Measurements from ENCODE around the gene A2M. TPM values are rescaled to one million over a fixed set of nuclear protein-coding genes. Genes with fewer than 3 reads are reported as not detected.
"Not testable (repeated sequence)": the region's sequence is repeated elsewhere in the genome, so short reads cannot be mapped to it uniquely, and the experiment has no call there.

A2M gene
- total RNA-seq, result 1 to 10 TPM; 2.1 to 3.2 (median 2.3) TPM

DNA sequence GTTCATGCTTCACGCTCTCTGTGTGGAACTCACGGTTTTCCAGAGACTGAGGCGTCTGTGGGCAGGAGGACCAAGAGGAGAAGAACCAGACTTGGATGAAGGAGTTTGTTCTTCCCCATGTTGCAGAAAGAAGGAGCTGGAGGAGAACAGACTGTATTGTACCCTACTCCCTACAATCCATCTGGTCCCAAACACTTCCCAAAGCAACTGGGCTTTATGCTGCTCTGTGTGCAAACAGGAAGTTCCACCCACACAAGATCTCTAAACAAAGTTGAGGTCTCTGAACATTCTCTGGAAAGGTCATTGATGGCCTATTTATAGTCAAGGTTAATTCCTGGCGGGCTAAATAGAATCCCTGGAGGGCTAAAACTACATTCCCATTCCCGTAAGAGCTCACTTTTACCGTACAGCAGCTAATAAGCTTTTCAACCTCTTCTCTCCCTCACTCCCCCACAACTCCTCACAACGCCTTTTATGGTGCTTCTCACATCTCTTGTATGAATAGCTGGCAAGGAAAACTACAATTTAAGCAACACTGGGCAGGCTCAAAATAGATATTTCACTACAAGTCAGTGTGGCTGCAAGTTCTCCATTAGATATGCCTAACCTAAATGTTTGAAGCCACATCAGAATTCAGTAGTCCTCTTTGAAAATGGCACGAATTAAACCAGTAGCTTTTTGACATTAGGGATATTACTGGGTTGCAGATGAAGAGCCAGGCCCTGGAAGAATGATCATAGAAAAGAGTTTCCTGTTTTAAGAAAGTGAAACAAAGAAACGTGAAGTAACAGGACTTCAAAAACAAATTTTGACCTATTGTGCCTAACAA lies at the start of gene A2M:
Gene A2M (minus strand): TSS at position 189 of the 829 bp plus-strand sequence. CDS start 70 bp downstream, at position 119.
- H3K27me3 Mint-ChIP-seq (ENCODE audit: low read depth), result no peaks in the 10 kb centered on the region

DNA sequence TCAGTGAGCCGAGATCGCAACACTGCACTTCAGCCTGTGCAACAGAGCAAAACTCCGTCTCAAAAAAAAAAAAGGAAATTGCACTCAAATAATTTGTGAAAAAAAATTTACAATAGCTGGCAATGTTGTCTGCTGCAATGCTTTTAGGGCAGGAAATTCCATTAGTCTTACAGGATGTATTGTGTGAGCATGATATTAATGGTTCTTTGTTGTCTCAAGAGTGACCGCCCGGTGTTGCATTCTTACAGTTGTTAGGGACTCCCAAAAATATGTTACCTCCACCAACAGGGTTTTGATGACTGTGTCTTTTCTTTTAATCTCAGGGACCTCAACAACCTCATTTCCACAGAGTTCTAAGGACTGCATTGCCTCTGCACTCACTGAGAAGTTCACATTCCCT lies 47.7 kb upstream of the A2M start:
- Mint-ChIP-seq H3K4me3 (no peak overlapping the region), H3K9me3 (no peaks in the 10 kb centered on the region), H3K4me1 (ENCODE audit: low read depth) (no peaks in the 10 kb centered on the region), H3K36me3 (ENCODE audit: insufficient read depth) (peaks cover 49% of the 10 kb centered on the region), H3K27me3 (ENCODE audit: low read depth) (no peaks in the 10 kb centered on the region)
- DNase-seq (no peak), ATAC-seq (no peak)

More for the DNA sequence above, at the start of gene A2M:
- Mint-ChIP-seq H3K4me1 (ENCODE audit: low read depth) (peaks cover 25% of the 10 kb centered on the region), H3K4me3 (no peak within 1 kb of the TSS), H3K36me3 (ENCODE audit: insufficient read depth) (peaks cover 6% of the 10 kb centered on the region), H3K9me3 (no peaks in the 10 kb centered on the region)
- DNase-seq, result no peak
- no peak for ATAC-seq

DNA sequence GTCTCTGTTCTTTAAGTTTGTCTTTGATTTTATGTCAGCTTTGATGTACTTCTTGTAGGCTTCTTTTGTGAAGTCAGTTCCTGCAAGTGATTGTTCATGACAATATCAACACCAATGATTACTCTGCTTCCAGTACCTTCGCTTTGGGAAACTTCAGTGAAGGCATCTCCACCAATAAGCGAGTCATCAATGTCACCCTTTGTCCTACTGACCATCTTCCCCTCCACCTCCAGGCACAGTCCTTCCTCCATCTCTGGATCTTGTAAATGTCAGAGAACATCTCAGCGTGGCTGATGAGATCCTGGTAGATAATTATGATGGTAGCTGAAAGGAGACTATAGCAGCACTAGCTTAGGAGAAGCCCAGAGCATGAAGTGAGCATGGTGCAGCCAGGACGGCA lies 40.4 kb upstream of the A2M start:
- peaks cover 36% of the 10 kb centered on the region for H3K36me3 Mint-ChIP-seq (ENCODE audit: insufficient read depth)
- H3K4me3 Mint-ChIP-seq, result no peak overlapping the region
- ATAC-seq, result no peak
- H3K4me1 Mint-ChIP-seq (ENCODE audit: low read depth), result no peaks in the 10 kb centered on the region
- H3K27me3 Mint-ChIP-seq (ENCODE audit: low read depth), result no peaks in the 10 kb centered on the region
- no peaks in the 10 kb centered on the region for H3K9me3 Mint-ChIP-seq
- no peak for DNase-seq

DNA sequence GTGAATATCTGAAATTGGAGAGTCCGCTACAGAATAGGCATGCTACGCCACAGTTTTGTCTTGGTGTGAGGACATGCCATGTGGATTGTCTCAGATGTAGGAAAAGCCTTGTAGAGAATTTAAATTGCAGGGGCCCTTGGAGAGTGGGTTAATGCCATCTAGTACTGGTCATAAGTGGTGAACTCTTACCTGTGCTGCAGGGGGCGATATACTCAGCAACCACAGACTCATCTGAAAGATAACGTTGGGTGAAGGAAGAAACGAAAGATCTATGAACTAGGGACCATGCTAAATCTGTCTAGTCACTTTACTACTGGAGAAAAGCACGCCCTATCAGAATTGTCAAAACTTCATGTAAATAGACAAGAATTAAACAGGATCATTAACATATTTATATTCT lies 33.7 kb upstream of the A2M start:
- peaks cover 43% of the 10 kb centered on the region for H3K36me3 Mint-ChIP-seq (ENCODE audit: insufficient read depth)
- no peak overlapping the region for H3K4me3 Mint-ChIP-seq
- DNase-seq, result no peak
- H3K27me3 Mint-ChIP-seq (ENCODE audit: low read depth), result no peaks in the 10 kb centered on the region
- no peak for ATAC-seq
- H3K4me1 Mint-ChIP-seq (ENCODE audit: low read depth), result peaks cover 23% of the 10 kb centered on the region
- H3K9me3 Mint-ChIP-seq, result peaks cover 26% of the 10 kb centered on the region

DNA sequence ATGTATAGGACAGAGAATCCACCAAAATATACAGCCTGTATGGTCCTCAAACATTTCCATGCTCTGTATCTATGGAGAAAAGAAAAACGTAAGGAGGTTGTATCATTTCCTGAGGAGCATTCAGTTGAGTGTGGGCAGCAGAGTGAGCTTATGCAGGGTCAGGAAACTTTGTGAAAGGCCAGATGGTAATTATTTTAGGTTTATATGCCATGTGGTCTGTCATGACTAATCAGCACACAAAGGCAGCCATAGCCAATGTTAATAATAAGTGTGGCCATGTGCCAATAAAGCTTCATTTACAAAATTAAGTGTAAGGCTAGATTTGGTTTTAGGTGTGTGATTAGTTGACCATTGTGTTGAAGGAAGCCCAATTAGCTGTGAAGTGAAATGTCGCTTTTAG lies 33.2 kb upstream of the A2M start:
- Mint-ChIP-seq H3K9me3 (peaks cover 31% of the 10 kb centered on the region), H3K27me3 (ENCODE audit: low read depth) (no peaks in the 10 kb centered on the region), H3K4me1 (ENCODE audit: low read depth) (peaks cover 23% of the 10 kb centered on the region), H3K4me3 (no peak overlapping the region), H3K36me3 (ENCODE audit: insufficient read depth) (peaks cover 41% of the 10 kb centered on the region)
- no peak for ATAC-seq
- no peak for DNase-seq

DNA sequence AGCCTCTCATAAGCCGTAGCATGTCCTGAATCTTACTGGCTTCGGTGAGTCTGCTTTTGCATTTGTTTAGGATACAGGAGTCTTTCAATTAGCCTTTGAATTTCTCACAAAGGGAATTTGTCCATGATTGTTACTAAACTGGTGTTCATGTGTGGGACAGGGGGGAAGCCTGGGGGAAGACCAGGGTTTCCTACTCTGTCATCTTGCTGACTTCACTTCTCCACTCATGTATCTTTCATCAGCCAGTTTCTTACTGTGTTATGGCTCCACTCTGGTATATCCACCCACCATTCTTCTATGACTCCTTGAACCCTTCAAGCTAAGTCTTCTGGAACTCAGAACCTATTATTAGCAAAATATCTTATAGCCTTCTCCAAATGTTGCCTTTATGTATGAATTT lies 31.7 kb upstream of the A2M start:
- no peak for DNase-seq
- ATAC-seq, result no peak
- H3K4me3 Mint-ChIP-seq, result no peak overlapping the region
- H3K36me3 Mint-ChIP-seq (ENCODE audit: insufficient read depth), result peaks cover 35% of the 10 kb centered on the region
- H3K9me3 Mint-ChIP-seq, result peaks cover 39% of the 10 kb centered on the region
- H3K4me1 Mint-ChIP-seq (ENCODE audit: low read depth), result peaks cover 23% of the 10 kb centered on the region
- H3K27me3 Mint-ChIP-seq (ENCODE audit: low read depth), result peaks cover 3% of the 10 kb centered on the region

DNA sequence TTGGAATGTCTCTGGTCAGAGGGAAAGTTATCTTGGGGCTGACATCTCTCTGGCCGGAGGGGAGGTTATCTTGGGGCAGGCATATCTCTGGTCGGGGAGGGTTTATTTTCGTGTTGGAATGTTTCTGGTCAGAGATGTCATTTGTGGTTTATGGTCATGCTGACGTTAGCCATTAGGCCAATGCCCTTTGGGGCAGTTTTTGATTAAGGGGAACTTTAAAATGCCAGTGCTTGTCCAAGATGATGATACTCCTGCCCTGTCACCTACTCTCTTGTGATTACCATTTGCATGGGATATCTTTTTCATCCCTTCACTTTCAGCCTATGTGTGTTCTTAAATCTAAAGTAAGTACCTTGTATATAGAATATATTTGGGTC lies 29.0 kb upstream of the A2M start:
- no peak for DNase-seq
- no peak for ATAC-seq
- Mint-ChIP-seq H3K9me3 (peaks cover 39% of the 10 kb centered on the region), H3K36me3 (ENCODE audit: insufficient read depth) (peaks cover 35% of the 10 kb centered on the region), H3K4me1 (ENCODE audit: low read depth) (peaks cover 23% of the 10 kb centered on the region), H3K27me3 (ENCODE audit: low read depth) (peaks cover 3% of the 10 kb centered on the region), H3K4me3 (no peak overlapping the region)

DNA sequence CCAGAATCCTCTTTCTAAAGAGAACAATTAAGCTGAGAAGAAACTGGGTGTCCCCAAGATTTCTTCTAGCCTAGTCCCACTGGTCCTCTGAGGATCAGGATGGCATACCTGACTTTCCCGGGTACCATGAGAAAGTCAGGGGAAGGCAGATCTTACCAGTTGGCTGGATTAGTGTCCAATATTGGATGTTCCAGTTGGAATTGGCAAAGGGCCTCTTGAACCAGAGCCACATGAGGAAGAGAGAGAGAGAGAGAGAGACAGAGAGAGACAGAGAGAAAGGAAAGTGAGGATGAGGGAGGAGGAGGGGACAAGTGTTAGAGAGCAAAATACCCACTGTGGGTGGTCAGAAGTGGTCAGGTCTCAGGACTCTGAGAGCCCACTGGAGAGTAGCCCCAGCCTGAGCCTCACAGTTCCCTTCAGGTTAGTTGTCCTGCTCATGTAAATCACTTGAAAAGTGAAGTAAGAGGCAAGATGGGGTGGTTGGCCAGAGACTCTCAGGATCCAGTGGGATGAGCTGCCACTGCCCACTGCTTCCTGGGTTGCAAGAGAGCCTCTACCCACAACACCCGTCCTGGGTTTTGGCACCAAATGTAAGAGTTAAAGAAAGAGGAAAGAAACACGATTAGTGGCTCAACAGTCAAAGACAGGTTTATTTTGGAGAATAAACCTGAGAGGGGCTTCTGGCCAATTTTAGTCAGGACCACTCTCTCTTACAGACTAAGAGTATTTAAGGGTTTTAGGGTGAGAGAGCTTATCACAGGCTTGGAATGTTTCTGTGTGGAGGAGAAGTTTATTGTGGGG lies 28.4 kb upstream of the A2M start:
- peaks cover 39% of the 10 kb centered on the region for H3K9me3 Mint-ChIP-seq
- no peak for ATAC-seq
- peaks cover 23% of the 10 kb centered on the region for H3K4me1 Mint-ChIP-seq (ENCODE audit: low read depth)
- no peak overlapping the region for H3K4me3 Mint-ChIP-seq
- DNase-seq, result no peak
- H3K27me3 Mint-ChIP-seq (ENCODE audit: low read depth), result peaks cover 3% of the 10 kb centered on the region
- H3K36me3 Mint-ChIP-seq (ENCODE audit: insufficient read depth), result peaks cover 34% of the 10 kb centered on the region

DNA sequence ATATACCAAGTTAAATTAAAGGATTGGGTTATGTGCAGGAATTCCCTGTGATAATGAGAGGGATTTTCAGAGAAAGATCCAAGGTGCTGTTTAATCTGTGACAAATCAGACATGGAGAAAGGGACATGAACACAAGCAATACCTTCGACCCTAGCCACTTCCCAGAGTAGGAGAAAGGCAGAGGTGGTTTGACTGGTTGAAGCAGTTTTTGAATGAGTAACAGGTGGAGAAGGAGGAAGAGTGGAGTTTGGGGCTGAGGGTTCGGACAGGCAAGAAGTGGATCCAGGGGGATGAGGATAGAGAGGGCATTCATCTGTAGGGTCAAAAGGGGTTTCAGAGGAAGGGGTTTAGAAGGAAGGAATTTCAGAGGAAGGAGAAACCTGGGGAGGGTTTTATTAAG lies 27.4 kb upstream of the A2M start:
- Mint-ChIP-seq H3K4me3 (no peak overlapping the region), H3K36me3 (ENCODE audit: insufficient read depth) (peaks cover 32% of the 10 kb centered on the region), H3K9me3 (peaks cover 39% of the 10 kb centered on the region), H3K4me1 (ENCODE audit: low read depth) (peaks cover 22% of the 10 kb centered on the region), H3K27me3 (ENCODE audit: low read depth) (peaks cover 3% of the 10 kb centered on the region)
- DNase-seq, result no peak
- no peak for ATAC-seq

DNA sequence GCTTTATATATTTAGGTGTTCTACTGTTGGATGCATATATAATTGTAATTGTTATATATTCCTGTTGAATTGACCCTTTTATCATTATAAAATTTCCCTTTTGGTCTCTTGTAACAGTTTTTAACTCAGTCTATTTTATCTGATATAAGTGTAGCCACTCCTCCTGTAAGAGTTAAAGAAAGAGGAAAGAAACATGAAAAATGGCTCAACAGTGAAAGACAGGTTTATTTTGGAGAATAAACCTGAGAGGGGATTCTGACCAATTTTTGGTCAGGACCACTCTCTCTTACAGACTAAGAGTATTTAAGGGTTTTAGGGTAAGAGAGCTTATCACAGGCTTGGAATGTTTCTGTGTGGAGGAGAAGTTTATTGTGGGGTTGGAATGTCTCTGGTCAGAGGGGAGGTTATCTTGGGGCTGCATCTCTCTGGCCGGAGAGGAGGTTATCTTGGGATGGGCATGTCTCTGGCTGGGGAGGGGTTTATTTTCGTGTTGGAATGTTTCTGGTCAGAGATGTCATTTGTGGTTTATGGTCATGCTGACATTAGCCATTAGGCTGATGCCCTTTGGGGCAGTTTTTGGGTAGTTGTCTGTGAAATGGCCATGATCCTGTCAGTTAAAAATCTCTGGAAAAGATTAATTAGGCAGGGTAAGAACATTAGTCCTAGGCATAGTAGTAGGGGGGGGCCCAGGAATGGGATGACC lies 24.0 kb upstream of the A2M start:
- peaks cover 16% of the 10 kb centered on the region for H3K9me3 Mint-ChIP-seq
- ATAC-seq; H3K27me3 Mint-ChIP-seq (ENCODE audit: low read depth); DNase-seq; H3K4me3 Mint-ChIP-seq; H3K4me1 Mint-ChIP-seq (ENCODE audit: low read depth): not testable (repeated sequence)
- peaks cover 27% of the 10 kb centered on the region for H3K36me3 Mint-ChIP-seq (ENCODE audit: insufficient read depth)

DNA sequence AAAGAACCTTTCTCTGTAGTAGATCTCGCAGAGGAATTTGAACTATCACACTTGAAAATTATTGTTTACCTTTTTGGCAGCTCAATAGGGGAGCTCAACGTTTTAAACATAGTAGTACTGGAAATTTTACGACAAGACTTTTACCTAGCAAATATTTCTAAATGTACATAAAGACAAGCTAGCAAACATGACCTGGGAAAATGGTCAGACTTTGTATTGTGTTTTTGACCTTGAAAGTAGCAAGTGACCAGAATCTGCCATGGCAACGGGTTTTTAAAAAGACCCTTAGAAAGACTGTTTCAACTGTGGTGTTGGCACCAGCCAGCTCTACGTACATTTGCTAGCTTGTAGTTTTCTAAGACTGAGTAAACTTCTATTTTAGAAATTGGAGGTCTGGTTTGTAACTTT lies 20.2 kb upstream of the A2M start:
- ATAC-seq, result no peak
- H3K4me3 Mint-ChIP-seq, result no peak overlapping the region
- no peak for DNase-seq
- no peaks in the 10 kb centered on the region for H3K9me3 Mint-ChIP-seq
- H3K36me3 Mint-ChIP-seq (ENCODE audit: insufficient read depth), result peaks cover 19% of the 10 kb centered on the region
- peaks cover 10% of the 10 kb centered on the region for H3K4me1 Mint-ChIP-seq (ENCODE audit: low read depth)
- no peaks in the 10 kb centered on the region for H3K27me3 Mint-ChIP-seq (ENCODE audit: low read depth)

DNA sequence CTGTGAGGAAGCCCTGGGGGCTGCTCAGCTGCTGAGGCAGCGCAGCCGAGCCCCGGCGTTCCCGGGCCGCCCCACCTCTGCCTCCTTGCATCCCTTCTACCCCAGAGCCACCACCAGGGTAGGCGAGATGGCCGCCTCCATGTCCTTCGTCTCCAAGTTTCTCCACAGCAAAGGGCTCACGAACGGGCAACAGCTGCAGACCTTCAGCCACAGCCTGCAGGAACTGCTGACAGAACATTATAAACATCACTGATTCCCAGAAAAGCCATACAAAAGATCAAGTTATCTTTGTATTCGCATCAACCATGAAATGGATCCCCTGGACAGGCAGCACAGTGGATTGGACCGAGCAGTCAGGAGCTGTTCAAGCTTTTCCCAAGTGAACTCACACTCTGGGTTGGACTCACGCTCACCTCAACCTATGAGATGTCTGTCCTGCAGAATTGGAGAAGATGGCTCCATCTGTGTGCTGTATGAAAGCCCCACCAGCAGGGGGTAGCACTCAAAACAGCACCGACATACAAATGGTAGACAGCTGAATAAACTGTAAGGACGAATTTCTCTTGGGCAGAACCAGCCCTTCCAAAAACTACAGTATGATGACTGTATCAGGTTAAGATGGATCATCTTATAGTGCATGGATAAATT lies 19.4 kb upstream of the A2M start:
- DNase-seq (no peak), ATAC-seq (no peak)
- peaks cover 23% of the 10 kb centered on the region for H3K36me3 Mint-ChIP-seq (ENCODE audit: insufficient read depth)
- no peak overlapping the region for H3K4me3 Mint-ChIP-seq
- H3K9me3 Mint-ChIP-seq, result no peaks in the 10 kb centered on the region
- H3K4me1 Mint-ChIP-seq (ENCODE audit: low read depth), result peaks cover 10% of the 10 kb centered on the region
- H3K27me3 Mint-ChIP-seq (ENCODE audit: low read depth), result no peaks in the 10 kb centered on the region

DNA sequence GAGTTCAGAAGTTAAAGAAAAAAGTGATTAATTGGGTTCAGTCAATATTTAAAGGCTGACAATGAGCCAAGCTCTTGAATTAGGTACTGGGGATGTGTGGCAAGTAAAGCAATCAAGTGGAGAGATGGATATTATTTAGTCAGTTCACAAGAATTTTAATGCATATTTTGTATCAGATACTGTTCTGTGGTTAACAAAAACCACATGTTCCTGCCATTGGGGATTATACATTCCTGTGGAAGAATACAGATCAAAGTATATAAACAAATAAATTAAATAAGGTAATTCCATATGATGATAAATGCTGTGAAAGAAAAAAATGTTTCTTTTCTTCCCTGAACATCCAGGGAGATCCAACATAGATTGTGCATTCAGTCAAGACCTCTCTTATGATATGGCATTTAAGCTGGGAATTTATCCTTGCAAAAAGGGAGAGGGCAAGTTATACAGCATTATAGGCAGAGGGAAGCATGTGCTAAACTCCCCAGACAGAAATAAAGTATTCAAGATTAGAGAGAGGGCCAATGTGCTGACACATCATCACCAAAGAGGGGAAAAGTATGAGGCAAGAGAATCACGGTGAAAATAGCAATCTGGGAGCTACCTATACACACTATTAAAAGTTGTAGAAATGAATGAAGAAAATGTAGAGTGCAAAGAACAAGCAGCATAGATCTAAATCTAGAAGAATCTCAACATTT lies 17.6 kb upstream of the A2M start:
- Mint-ChIP-seq H3K27me3 (ENCODE audit: low read depth) (no peaks in the 10 kb centered on the region), H3K4me1 (ENCODE audit: low read depth) (peaks cover 8% of the 10 kb centered on the region)

More for the DNA sequence above, 17.6 kb upstream of the A2M start:
- Mint-ChIP-seq H3K36me3 (ENCODE audit: insufficient read depth) (peaks cover 26% of the 10 kb centered on the region), H3K4me3 (no peak overlapping the region), H3K9me3 (peaks cover 3% of the 10 kb centered on the region)
- DNase-seq, result no peak
- no peak for ATAC-seq

All from activated T-cell treated with anti-CD3 and anti-CD28 coated beads, Interleukin-2, amount 50 U/mL, for 4 hours (primary cell).